ENCODE data around the gene ADAMTS5.

The ADAMTS5 gene

DNA sequence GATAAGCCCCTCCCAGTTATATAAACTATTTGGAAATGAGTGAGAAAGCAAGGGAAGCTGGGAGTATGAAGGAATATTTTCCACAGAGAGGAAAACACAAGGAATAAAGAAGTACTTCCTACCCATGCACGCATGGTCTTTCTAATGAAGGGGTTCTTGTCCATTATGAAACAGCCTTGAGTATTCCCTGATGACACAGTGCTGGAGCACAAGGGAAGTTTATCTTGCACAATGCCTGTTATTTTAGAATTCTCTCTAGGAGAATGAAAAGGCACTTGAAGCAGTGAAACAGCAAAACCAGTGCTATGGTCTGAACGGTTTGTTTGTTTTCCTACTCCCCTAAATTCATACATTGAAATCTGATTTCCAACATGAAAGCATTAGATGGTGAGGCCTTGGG is 83.1 kb downstream of the ADAMTS5 start:
- no peak for DNase-seq

- DNase-seq, result peak; percentile 24
Measured at GRCh38 chr21:26881504-26882228, 85.2 kb downstream of the ADAMTS5 start.

- DNase-seq, result peak; percentile 6
Measured at GRCh38 chr21:26877018-26877417, 89.9 kb downstream of the ADAMTS5 start.

DNA sequence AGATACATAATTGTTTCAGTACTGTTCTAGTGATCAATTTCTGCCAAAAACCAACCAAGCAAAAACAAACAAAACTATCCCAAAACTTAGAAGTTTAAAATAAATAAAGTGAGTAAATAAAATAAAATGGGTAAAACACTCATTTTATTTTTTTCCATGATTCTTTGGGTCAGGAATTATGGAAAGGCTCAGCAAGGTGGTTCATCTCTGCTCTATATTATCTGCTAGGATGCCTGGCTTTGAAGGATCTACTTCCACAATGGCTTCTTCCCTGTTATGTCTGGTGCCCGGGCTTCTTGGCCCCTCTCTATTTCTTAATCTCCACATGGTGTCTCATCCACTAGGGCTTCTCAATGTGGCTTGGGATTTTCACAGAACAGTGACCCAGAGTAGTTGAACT is 92.5 kb downstream of the ADAMTS5 start:
- no peak for DNase-seq
